HCT116 (cell line): Measurements from ENCODE around the gene TRIM66. TPM values are rescaled to one million over a fixed set of nuclear protein-coding genes. Genes with fewer than 3 reads are reported as not detected.

ENCODE experiments used
- ATAC-seq: fragments of 200-7000 bp; cut with Tn5 transposase; 2 replicates; pipeline ENCODE4 v1.9.1; 2020; ENCODE audit warnings: mild to moderate bottlenecking, moderate library complexity
- BruUV-seq: library from RNA; stranded (reverse); fragments of 400-500 nt; replicated peaks from 2 replicates; lab custom pipeline; 2021; lab: Mats Ljungman, UMichigan
- CTCF ChIA-PET: fragments of 300-600 bp; sonication (Branson Sonifier 250); formaldehyde crosslinking; loops from one replicate; lab custom pipeline; 2021; ENCODE audit warnings: antibody characterized with exemption; lab: Charles Lee
- POLR2A ChIA-PET: fragments of 300-600, 350-600 bp; sonication (Branson Sonifier 250); formaldehyde crosslinking; loops from one replicate; lab custom pipeline; 2021; ENCODE audit warnings: antibody characterized with exemption; lab: Charles Lee
- RAD21 ChIA-PET, 2 experiments: fragments of 300-600 bp; sonication (Branson Sonifier 250); formaldehyde crosslinking; loops; one replicate each; lab custom pipeline; 2023; ENCODE audit warnings: low total read pairs in 2 of 2; ENCODE audit not compliant: uncharacterized antibody in 2 of 2, unreplicated experiment in 2 of 2, low non-redundant PET in 1 of 2; lab: Charles Lee
- DNase-seq: peaks from one replicate; pipeline ENCODE4 v3.0.0-alpha.2; 2010; ENCODE audit warnings: low read depth, low spot score
- H2AFZ ChIP-seq: fragments of 200-600 bp; shearing (Covaris generic), sonication (generic); 2 replicates; pipeline ENCODE4 v1.6.1; 2017; ENCODE audit warnings: low read depth, mixed run types, mixed read lengths, antibody characterized with exemption, low read length; ENCODE audit not compliant: poor library complexity, severe bottlenecking
- H3K27ac ChIP-seq: 2 replicates; pipeline ENCODE4 v1.5.1; 2012; ENCODE audit warnings: low read depth, low read length
- H3K27me3 ChIP-seq: fragments of 200-600 bp; sonication (generic); 2 replicates; pipeline ENCODE4 v1.6.1; 2016; ENCODE audit warnings: mixed run types, low read length, mixed read lengths; ENCODE audit not compliant: insufficient read depth
- H3K36me3 ChIP-seq, 2 experiments: fragments of 200-500 bp in 1 of 2; fragments of 200-600 bp in 1 of 2; sonication (Bioruptor generic) in 1 of 2; sonication (generic) in 1 of 2; 2 replicates each; pipeline versions ENCODE4 v1.5.1 to v1.6.1; 2014 to 2016; ENCODE audit warnings: low read length in 2 of 2, inconsistent platforms in 1 of 2, mixed read lengths in 1 of 2, mixed run types in 1 of 2; ENCODE audit not compliant: insufficient read depth in 2 of 2, control insufficient read depth in 1 of 2
- H3K4me1 ChIP-seq, 2 experiments: fragments of 200-600 bp in 1 of 2; sonication (generic) in 1 of 2; 2 replicates each; pipeline versions ENCODE4 v1.5.1 to v1.6.1; 2012 to 2017; ENCODE audit warnings: low read length in 2 of 2, inconsistent platforms in 1 of 2, mild to moderate bottlenecking in 1 of 2, mixed read lengths in 1 of 2, mixed run types in 1 of 2, moderate library complexity in 1 of 2; ENCODE audit not compliant: insufficient read depth in 2 of 2, control insufficient read depth in 1 of 2
- H3K4me2 ChIP-seq: fragments of 200-600 bp; sonication (generic); 2 replicates; pipeline ENCODE4 v1.6.1; 2017; ENCODE audit warnings: mixed run types, low read length, mixed read lengths
- H3K4me3 ChIP-seq, 2 experiments: fragments of 200-600 bp in 1 of 2; sonication (generic) in 1 of 2; replicated peaks in 1 of 2; 2 replicates each; pipeline ENCODE4 v1.5.1; 2011 to 2016; ENCODE audit warnings: low read length in 2 of 2, control low read depth in 1 of 2, low read depth in 1 of 2, mild to moderate bottlenecking in 1 of 2, mixed read lengths in 1 of 2, mixed run types in 1 of 2
- H3K79me2 ChIP-seq: fragments of 200-600 bp; sonication (generic); 2 replicates; pipeline ENCODE4 v1.6.1; 2017; ENCODE audit warnings: mild to moderate bottlenecking, mixed run types, low read length, moderate library complexity, mixed read lengths; ENCODE audit not compliant: insufficient read depth
- H3K9ac ChIP-seq: fragments of 200-600 bp; sonication (generic); 2 replicates; pipeline ENCODE4 v1.6.1; 2016; ENCODE audit warnings: low read length, mixed read lengths
- H3K9me2 ChIP-seq: fragments of 200-600 bp; sonication (generic), shearing (Covaris generic); 2 replicates; pipeline ENCODE4 v1.6.1; 2017; ENCODE audit warnings: mixed run types, mild to moderate bottlenecking, moderate library complexity; ENCODE audit not compliant: insufficient read depth
- H3K9me3 ChIP-seq, 2 experiments: fragments of 200-500 bp in 1 of 2; fragments of 200-600 bp in 1 of 2; sonication (Bioruptor generic) in 1 of 2; sonication (generic) in 1 of 2; 2 replicates each; pipeline ENCODE4 v1.6.1; 2014 to 2017; ENCODE audit warnings: low read length in 2 of 2, mixed read lengths in 2 of 2, inconsistent platforms in 1 of 2, low read depth in 1 of 2, mild to moderate bottlenecking in 1 of 2, mixed run types in 1 of 2, moderate library complexity in 1 of 2; ENCODE audit not compliant: control insufficient read depth in 1 of 2, insufficient read depth in 1 of 2
- H4K20me1 ChIP-seq: fragments of 200-600 bp; sonication (generic), shearing (Covaris generic); 2 replicates; pipeline ENCODE4 v1.6.1; 2017; ENCODE audit warnings: mixed run types, mild to moderate bottlenecking, moderate library complexity; ENCODE audit not compliant: insufficient read depth
- CBX3 ChIP-seq: IDR thresholded peaks from 2 replicates; pipeline ENCODE4 v1.6.1; 2012; ENCODE audit warnings: low read depth
- CEBPB ChIP-seq: IDR thresholded peaks from 2 replicates; pipeline ENCODE4 v1.6.1; 2012; ENCODE audit warnings: low read depth
- EGR1 ChIP-seq: IDR thresholded peaks from 2 replicates; pipeline ENCODE4 v1.6.1; 2012; ENCODE audit warnings: low read depth
- ELF1 ChIP-seq: IDR thresholded peaks from 2 replicates; pipeline ENCODE4 v1.6.1; 2012; ENCODE audit warnings: low read depth, borderline replicate concordance
- EZH2phosphoT487 ChIP-seq: fragments of 200-600 bp; IDR thresholded peaks from 2 replicates; pipeline ENCODE4 v1.6.1; 2018; ENCODE audit warnings: antibody characterized with exemption, borderline replicate concordance
- FOSL1 ChIP-seq: IDR thresholded peaks from 2 replicates; pipeline ENCODE4 v1.6.1; 2012; ENCODE audit warnings: low read depth
- JUND ChIP-seq: IDR thresholded peaks from 2 replicates; pipeline ENCODE4 v1.6.1; 2012
- POLR2A ChIP-seq: IDR thresholded peaks from 2 replicates; pipeline ENCODE4 v1.7.0; 2011; ENCODE audit warnings: borderline replicate concordance; ENCODE audit not compliant: insufficient read depth, insufficient read length; ENCODE audit errors: extremely low read depth
- POLR2AphosphoS5 ChIP-seq: IDR thresholded peaks from 2 replicates; pipeline ENCODE4 v1.6.1; 2011; ENCODE audit warnings: mild to moderate bottlenecking, low read depth, low read length, moderate library complexity
- RAD21 ChIP-seq: IDR thresholded peaks from 2 replicates; pipeline ENCODE4 v1.6.1; 2012; ENCODE audit warnings: low read depth, mild to moderate bottlenecking
- SIN3A ChIP-seq: IDR thresholded peaks from 2 replicates; pipeline ENCODE4 v1.6.1; 2012; ENCODE audit warnings: low read depth
- SP1 ChIP-seq: IDR thresholded peaks from 2 replicates; pipeline ENCODE4 v1.6.1; 2012; ENCODE audit warnings: low read depth
- SRF ChIP-seq: IDR thresholded peaks from 2 replicates; pipeline ENCODE4 v1.6.1; 2012; ENCODE audit warnings: low read depth
- TCF7L2 ChIP-seq: IDR thresholded peaks from 2 replicates; pipeline ENCODE4 v1.7.0; 2011; ENCODE audit warnings: borderline replicate concordance, inconsistent platforms; ENCODE audit not compliant: insufficient read depth, insufficient read length; ENCODE audit errors: extremely low read depth
- YY1 ChIP-seq: IDR thresholded peaks from 2 replicates; pipeline ENCODE4 v1.6.1; 2011; ENCODE audit warnings: low read length, low read depth, moderate library complexity, mild to moderate bottlenecking; ENCODE audit not compliant: insufficient replicate concordance; ENCODE audit errors: extremely low read depth
- ZFX ChIP-seq: fragments of 450-650 bp; IDR thresholded peaks from 2 replicates; pipeline ENCODE4 v1.6.1; 2017
- intact Hi-C: fragments of 100-400 bp; cut with micrococcal nuclease; formaldehyde crosslinking; loops from 2 replicates; pipeline ENCODE4 v1.10.0; 2022
- total RNA-seq: library from RNA; stranded (reverse); gene quantifications from one replicate; pipeline ENCODE4 v1.2.1, GENCODE V29; 2021; ENCODE audit not compliant: unreplicated experiment
- TF ChIP-seq, protein P1 (sequence below), 3 experiments: fragments of 200-600 bp in 1 of 3; sonication (generic) in 1 of 3; IDR thresholded peaks in 2 of 3; conservative IDR thresholded peaks in 1 of 3; 2 replicates each; pipeline ENCODE4 v1.5.1; 2012 to 2017; ENCODE audit warnings: low read depth in 2 of 3, low read length in 2 of 3, antibody characterized with exemption in 1 of 3, borderline replicate concordance in 1 of 3, control low read depth in 1 of 3, mild to moderate bottlenecking in 1 of 3, mixed read lengths in 1 of 3, mixed run types in 1 of 3, moderate library complexity in 1 of 3; ENCODE audit not compliant: insufficient read depth in 1 of 3
- TF ChIP-seq, protein P2 (sequence below): IDR thresholded peaks from 2 replicates; pipeline ENCODE4 v1.6.1; 2011; ENCODE audit warnings: mild to moderate bottlenecking, low read length, moderate library complexity; ENCODE audit not compliant: insufficient replicate concordance; ENCODE audit errors: extremely low read depth
- TF ChIP-seq, protein P3 (sequence below): IDR thresholded peaks from 2 replicates; pipeline ENCODE4 v1.6.1; 2012; ENCODE audit warnings: low read depth

The TRIM66 gene
- total RNA-seq, 1 experiment from 2014 or later: 24.8 TPM

DNA sequence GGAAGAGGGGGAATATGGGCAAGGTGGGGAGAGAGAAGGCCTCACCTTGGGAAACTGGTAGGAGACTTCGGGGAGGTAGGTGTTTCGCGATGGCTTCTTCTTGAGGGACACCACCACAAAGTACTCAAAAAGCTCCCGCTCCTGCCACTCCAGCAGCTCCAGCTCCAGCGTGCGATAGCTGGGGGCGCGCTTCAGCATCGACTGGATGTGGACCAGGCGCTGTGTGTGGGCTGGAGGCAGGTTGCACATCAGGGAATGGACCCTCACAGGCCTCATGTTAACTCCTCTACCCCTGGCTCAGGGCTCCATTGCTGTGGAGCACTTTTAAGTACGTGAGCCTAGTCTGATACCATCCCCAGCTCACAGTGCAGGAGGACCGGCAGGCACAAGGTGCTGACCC lies 30.0 kb upstream of the TRIM66 start:
- POLR2A ChIA-PET: no interaction called here

More for the DNA sequence above, 30.0 kb upstream of the TRIM66 start:
- intact Hi-C loops: no loop called here
- H3K36me3 ChIP-seq: no peaks in the 10 kb centered on the region
- H3K9me2 ChIP-seq: no peaks in the 10 kb centered on the region
- ChIA-PET RAD21 (no interaction called here), CTCF (no interaction called here)
- H4K20me1 ChIP-seq: no peaks in the 10 kb centered on the region
- H3K4me3 ChIP-seq: no peak overlapping the region
- no peak overlapping the region for H3K27ac ChIP-seq
- no peaks in the 10 kb centered on the region for H3K27me3 ChIP-seq
- no peak for TF ChIP-seq ELF1
- no peak for TF ChIP-seq RAD21
- no peak for TF ChIP-seq SP1
- TF ChIP-seq, protein P1, sequence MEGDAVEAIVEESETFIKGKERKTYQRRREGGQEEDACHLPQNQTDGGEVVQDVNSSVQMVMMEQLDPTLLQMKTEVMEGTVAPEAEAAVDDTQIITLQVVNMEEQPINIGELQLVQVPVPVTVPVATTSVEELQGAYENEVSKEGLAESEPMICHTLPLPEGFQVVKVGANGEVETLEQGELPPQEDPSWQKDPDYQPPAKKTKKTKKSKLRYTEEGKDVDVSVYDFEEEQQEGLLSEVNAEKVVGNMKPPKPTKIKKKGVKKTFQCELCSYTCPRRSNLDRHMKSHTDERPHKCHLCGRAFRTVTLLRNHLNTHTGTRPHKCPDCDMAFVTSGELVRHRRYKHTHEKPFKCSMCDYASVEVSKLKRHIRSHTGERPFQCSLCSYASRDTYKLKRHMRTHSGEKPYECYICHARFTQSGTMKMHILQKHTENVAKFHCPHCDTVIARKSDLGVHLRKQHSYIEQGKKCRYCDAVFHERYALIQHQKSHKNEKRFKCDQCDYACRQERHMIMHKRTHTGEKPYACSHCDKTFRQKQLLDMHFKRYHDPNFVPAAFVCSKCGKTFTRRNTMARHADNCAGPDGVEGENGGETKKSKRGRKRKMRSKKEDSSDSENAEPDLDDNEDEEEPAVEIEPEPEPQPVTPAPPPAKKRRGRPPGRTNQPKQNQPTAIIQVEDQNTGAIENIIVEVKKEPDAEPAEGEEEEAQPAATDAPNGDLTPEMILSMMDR (IDR thresholded peaks at IDR 0.05 in 2 of 3, conservative IDR thresholded peaks at IDR 0.05 in 1 of 3; ENCODE audit: borderline replicate concordance in 1 of 3, insufficient read depth in 1 of 3, low read depth in 2 of 3, low read length in 2 of 3): no peak
- TF ChIP-seq YY1: no peak
- no peak for TF ChIP-seq SIN3A
- TF ChIP-seq, protein P2, sequence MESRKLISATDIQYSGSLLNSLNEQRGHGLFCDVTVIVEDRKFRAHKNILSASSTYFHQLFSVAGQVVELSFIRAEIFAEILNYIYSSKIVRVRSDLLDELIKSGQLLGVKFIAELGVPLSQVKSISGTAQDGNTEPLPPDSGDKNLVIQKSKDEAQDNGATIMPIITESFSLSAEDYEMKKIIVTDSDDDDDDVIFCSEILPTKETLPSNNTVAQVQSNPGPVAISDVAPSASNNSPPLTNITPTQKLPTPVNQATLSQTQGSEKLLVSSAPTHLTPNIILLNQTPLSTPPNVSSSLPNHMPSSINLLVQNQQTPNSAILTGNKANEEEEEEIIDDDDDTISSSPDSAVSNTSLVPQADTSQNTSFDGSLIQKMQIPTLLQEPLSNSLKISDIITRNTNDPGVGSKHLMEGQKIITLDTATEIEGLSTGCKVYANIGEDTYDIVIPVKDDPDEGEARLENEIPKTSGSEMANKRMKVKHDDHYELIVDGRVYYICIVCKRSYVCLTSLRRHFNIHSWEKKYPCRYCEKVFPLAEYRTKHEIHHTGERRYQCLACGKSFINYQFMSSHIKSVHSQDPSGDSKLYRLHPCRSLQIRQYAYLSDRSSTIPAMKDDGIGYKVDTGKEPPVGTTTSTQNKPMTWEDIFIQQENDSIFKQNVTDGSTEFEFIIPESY: no peak
- no peak for TF ChIP-seq POLR2A
- TF ChIP-seq, protein P3, sequence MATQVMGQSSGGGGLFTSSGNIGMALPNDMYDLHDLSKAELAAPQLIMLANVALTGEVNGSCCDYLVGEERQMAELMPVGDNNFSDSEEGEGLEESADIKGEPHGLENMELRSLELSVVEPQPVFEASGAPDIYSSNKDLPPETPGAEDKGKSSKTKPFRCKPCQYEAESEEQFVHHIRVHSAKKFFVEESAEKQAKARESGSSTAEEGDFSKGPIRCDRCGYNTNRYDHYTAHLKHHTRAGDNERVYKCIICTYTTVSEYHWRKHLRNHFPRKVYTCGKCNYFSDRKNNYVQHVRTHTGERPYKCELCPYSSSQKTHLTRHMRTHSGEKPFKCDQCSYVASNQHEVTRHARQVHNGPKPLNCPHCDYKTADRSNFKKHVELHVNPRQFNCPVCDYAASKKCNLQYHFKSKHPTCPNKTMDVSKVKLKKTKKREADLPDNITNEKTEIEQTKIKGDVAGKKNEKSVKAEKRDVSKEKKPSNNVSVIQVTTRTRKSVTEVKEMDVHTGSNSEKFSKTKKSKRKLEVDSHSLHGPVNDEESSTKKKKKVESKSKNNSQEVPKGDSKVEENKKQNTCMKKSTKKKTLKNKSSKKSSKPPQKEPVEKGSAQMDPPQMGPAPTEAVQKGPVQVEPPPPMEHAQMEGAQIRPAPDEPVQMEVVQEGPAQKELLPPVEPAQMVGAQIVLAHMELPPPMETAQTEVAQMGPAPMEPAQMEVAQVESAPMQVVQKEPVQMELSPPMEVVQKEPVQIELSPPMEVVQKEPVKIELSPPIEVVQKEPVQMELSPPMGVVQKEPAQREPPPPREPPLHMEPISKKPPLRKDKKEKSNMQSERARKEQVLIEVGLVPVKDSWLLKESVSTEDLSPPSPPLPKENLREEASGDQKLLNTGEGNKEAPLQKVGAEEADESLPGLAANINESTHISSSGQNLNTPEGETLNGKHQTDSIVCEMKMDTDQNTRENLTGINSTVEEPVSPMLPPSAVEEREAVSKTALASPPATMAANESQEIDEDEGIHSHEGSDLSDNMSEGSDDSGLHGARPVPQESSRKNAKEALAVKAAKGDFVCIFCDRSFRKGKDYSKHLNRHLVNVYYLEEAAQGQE: no peak
- no peak for TF ChIP-seq JUND
- TF ChIP-seq FOSL1: no peak
- TF ChIP-seq POLR2AphosphoS5: no peak
- TF ChIP-seq SRF: no peak
- TF ChIP-seq CEBPB: no peak
- no peak for TF ChIP-seq EGR1
- no peak for TF ChIP-seq CBX3
- no peak for TF ChIP-seq TCF7L2
- TF ChIP-seq ZFX: no peak
- no peak for TF ChIP-seq EZH2phosphoT487
- TF ChIP-seq, all 23 proteins: peak for 0
- H2AFZ ChIP-seq: no peak overlapping the region
- BruUV-seq: no TSS peak
- H3K4me1 ChIP-seq: peaks cover 7 to 14% of the 10 kb centered on the region in 2 experiments
- H3K79me2 ChIP-seq: no peaks in the 10 kb centered on the region
- ATAC-seq (no peak), DNase-seq (no peak)
- no peak overlapping the region for H3K4me2 ChIP-seq
- H3K9ac ChIP-seq: no peak overlapping the region
- no peaks in the 10 kb centered on the region for H3K9me3 ChIP-seq
